HG03025 (cell line): ENCODE data around the gene MYRFL.
"Not testable (repeated sequence)": the region's sequence is repeated elsewhere in the genome, so short reads cannot be mapped to it uniquely, and the experiment has no call there.

ENCODE experiments used
- ATAC-seq: cut with Tn5 transposase; IDR thresholded peaks from one replicate; pipeline ENCODE4 v1.9.1; 2021; ENCODE audit warnings: mild to moderate bottlenecking, moderate library complexity; ENCODE audit not compliant: unreplicated experiment, low FRiP score

The MYRFL gene

DNA sequence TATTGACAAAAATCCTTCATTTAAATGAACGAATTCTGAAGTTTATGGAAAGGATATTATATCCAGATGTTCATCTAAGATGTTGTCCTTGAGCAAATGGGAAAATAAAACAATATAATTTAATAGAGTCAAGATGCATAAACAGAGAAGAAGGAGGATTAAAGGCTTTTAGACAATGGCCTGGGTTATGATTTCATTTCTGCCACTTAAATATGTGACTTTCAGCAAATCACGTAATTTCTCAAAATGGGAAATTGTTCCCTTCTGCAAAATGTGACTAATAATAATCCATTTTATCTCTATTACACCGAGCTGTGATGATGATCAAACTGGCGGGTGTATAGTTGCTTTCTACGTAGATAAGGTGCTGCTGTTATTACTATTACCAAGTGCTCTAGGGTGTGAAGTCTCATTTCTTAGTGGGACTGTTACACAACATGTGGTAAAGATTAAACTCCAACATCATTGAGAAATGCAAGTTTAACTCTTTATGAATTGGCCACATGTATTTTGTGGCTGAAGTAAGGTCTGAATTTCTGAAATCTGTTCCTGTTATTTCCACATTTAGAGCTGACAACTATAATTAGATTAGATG lies 157.0 kb downstream of the MYRFL start:
- no peak for ATAC-seq

- ATAC-seq = no peak
These were observed 159.2 kb downstream of the MYRFL start for GRCh38 chr12:69984241-69984640.

DNA sequence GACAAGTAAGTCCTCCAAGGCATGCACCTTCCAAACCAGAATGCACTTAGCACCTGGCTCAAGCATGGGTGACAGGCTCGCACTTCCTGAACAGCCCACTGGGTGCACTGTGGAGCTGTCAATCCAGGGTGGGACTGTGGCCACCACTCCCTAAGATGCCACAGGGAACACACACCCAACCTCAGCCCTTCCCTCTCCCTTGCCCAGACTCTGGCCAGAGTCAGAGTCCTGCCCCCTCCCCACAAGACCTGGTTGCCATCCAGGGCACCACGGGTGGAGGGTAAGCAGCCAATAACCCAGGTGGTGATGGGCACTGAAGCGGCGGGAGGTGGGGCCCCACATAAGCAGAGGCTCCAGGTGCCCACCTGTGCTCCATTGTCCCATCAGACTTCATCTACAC lies 160.6 kb downstream of the MYRFL start:
- peak; percentile 71 for ATAC-seq

DNA sequence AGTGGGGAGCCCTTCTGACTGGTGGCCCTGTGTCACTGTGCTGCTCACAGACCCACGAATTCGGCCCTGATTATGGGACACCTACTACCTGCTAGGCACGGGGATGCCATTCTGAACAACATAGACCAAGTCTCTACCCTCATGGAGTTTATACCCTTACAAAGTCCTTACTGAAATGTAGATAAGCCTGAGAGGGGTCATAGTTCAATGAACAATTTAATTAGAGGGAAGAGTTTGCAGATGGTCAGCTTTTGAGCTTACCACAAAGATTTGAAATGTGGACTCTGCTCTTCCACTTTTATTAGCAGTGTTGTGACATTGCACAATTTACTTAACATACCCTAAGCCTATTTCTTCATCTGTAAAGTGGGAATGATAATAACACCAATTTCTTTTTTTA lies 161.1 kb downstream of the MYRFL start:
- ATAC-seq = no peak

DNA sequence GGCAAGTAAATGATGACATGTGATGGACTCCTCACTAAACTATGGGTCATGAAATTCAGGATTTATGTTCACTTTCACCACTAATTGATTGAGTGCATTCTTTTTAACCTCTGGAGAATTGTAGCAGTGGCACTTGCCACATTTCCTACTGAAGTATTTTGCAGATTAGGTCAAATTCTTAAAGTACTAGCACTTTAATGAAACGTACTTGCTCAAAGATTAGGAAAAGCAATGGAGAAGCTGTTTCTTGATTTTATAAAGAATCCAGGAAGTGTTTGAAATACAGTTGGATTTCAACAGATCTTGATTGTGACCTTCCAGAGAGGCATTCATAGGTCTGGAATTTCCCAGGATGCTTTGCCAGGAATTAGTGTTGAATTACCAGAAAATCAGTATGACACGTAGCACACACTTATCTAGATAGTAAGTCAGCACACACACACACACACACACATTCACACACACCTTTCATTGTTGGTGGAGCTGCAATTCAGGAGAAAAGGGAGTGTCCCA lies 162.6 kb downstream of the MYRFL start:
- ATAC-seq = no peak

- no peak for ATAC-seq
These were observed 163.7 kb downstream of the MYRFL start for GRCh38 chr12:69988481-69989321.

DNA sequence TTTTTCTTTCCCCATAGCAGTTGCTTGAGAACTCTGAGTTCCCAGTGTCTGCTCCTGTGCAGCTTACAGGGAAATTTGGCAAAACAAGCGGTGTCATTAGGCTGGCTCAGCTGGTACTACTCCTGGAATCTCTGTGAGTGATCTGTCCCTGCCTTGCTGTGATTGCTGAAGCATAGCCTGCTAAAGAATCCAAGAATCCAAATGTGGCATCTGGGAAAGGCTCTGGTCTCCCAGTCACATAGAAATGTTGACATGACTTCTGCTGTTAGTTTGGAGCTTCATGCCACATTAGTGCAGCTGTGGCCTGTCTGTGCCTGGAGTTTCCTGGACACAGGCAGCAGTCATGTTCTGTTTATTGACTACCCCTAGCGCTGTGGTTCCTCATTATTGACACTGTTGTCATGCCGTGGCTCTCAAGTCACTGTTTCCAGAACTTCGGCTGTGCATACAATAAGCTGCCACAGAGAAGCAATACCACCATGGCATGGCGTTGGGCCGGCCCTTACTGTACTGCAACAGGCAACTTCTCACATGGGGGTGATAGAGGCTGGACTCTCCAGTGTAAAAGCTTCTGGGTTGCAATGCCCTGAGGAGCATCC lies 166.8 kb downstream of the MYRFL start:
- no peak for ATAC-seq

DNA sequence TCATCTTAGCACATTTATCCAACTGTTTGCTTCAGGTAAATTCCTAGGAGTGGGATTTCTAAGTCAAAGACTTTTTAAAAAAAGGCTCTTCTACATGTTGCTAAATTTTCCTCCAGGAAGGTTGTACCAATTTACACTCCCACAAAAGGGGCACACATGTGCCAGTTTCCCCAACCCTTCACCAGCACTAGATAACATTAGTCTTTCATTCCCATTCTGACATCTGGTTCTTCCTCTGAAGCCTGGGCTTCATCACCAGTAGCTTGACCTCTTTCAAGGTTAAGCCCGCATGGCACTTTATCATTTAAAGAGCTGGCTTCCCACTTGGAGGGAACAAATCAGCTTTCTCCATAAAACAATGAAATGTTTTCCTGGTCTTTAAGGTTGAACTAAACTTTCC lies 168.4 kb downstream of the MYRFL start:
- ATAC-seq = no peak

DNA sequence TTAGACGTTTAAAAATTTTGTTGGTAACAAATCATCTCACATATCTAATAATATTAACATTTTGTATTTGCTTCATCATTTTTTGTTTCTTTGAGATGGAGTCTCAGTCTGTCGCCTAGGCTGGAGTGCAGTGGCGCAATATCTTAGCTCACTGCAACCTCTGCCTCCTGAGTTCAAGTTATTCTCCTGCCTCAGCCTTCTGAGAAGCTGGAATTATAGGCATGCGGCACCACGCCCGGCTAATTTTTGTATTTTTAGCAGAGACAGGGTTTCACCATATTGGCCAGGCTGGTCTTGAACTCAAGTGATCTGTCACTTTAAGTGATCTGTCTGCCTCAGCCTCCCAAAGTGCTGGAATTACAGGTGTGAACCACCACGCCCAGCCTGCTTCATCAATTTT lies 169.1 kb downstream of the MYRFL start:
- not testable (repeated sequence) for ATAC-seq

DNA sequence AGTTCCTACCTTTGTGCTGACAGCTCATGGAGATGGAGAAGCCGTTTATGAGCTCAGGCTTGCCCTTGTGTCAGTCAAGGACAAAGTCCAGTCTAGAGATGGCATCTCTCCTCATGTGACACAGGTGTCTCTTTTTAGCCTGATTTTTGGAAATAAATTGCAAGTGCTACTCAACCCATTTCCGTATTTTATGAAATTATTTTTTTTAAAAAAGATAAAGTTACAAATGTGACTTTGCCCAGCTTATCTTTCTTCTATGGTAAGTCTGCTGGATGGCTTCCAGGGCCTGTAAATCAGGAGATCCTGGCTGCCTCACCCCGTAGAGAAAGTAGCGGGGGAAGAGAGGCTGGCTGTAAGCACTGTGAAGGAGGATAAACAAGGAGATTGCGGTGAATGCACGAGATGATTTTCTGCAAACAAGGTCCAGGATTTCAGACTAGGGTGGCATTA lies 169.7 kb downstream of the MYRFL start:
- ATAC-seq = no peak

DNA sequence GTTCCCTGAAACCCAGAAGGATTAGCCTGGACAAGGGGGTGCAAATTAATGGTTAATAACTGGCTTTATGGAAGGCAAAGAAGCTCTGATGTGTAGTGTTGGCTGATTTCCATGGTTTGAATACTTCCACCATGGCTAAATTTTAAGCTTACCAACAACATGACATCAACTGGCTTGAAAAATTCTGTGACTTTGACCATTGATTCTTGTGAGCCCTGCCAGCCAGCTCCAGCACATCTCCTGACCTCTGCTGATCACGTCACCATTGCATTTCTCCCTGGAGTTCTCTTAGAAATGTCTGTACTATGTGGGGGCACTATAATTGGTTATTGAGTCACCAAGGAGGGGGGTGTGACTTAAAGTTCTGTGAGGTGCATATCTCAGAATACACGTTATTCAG lies 171.2 kb downstream of the MYRFL start:
- no peak for ATAC-seq

GRCh38 chr12:69996722-69997121 lies 171.7 kb downstream of the MYRFL start:
- ATAC-seq = no peak

DNA sequence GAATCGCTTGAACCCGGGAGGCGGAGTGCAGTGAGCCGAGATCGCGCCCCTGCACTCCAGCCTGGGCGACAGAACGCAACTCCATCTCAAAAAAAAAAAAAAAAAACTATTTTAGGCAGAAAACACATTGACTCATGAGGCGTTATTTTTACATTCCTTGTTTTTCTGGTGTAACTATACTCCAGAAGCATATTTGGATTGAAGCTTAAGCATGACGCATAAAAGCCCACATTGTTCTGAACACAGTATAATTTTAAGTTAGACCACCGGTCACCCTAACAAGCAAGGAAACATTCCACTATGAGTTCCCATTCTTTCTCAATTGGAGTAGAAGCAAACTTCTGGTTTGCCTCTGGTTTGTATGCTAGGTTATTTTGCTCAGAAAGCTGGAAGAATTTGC lies 173.0 kb downstream of the MYRFL start:
- no peak for ATAC-seq

GRCh38 chr12:69998922-69999321 lies 173.9 kb downstream of the MYRFL start:
- no peak for ATAC-seq

DNA sequence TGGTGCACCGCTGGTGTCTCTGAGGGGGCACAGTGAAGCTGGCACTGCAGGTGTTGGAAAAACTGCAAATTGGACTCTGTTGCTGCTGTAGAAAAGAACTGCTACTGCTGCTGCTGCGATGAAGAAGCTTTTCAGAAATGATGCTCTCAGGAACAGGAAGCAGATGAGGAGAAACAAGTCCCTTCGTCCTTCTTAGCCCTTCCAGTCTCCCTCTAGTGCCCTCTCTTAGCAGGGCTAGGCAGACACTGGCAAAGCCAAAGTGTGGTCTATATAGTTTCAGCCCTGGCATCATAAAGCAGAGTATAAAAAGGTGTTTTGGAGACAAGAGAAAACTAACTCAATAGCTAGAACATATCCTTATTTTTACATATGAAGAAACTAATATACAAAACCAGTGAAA lies 174.5 kb downstream of the MYRFL start:
- ATAC-seq = no peak

- no peak for ATAC-seq
These were observed 177.3 kb downstream of the MYRFL start for GRCh38 chr12:70002097-70002911.

DNA sequence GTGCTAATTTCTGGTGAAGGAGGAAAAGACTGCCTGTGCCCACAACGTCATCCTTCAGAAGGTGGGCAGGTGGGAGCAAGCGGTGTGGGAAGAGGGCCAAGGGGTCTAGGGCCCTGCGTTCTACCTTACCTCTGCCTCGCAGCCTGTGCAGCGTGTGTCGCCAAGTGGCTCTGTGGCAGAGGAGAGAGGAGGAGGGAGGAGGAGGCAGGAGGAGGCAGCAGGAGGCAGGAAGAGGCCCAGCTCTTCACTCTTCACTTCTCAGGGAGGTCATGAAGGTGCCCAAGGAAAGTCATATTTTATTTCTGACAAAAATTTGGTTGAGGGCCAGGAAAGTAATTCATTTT lies 177.9 kb downstream of the MYRFL start:
- ATAC-seq = no peak

GRCh38 chr12:70005864-70006618 lies 181.0 kb downstream of the MYRFL start:
- ATAC-seq = no peak

- ATAC-seq = no peak
These were observed 181.6 kb downstream of the MYRFL start for GRCh38 chr12:70006619-70006973.

DNA sequence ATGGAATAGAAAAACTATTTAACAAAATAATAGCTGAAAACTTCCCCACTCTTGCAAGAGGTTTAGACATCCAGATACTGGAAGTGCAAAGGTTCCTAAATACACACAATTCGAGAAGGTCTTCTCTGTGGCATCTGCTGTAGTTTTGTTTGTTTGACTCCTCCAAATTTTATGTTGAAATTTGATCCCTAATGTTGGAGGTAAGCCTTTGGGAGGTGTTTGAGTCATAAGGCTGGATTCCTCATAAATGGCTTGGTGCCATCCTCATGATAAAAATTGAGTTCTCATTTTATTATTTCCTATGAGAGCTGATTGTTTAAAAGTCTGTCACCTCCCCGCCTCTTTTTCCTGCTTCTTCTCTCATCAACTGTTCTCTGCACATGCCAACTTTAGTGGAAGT lies 182.7 kb downstream of the MYRFL start:
- ATAC-seq = no peak
